ENCODE results near the gene RNF149. TPM values are rescaled to one million over a fixed set of nuclear protein-coding genes. Genes with fewer than 3 reads are reported as not detected.

Gene RNF149
- polyA plus RNA-seq, 1 experiment = 20.8 TPM

DNA sequence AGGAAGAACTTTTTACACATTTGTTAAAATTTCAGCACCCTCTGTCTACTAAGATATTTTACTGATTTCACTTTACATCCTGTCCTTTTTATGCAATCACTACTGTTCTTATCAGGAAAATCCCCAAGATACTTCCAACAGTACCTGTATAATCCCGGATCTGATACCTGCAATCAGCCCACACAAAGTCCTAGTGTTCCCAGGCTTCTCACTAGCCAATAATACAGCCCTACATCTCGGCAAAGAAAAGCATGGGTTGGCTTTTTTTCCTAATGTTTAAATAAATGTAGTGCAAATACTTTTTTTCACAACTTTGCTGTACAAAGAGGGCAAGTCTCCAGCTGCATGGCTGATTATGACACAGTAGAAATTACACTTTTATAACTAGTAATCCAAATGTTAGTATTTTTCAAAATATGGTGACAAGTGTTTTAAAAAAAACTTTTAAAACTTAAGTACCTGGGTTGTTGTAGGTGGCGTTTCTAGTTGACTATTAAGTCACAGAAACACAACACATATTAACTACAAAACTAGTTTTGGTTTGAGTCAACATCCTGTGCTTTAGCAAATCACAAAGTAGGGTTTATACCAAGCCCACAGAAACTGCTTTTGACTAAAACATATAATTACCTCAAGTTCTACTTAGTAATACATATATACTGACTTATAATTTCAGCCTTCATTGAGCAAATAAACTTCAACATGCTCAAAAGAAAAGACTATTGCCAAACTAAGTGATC, 36.3 kb downstream of the RNF149 start:
- CTCF ChIA-PET = interaction anchor here (0.8 kb wide), 1 partner anchor 9 kb away, joined by 3 read pairs; no protein-coding TSS in a partner anchor
- Histone ChIP-seq H3K36me3 (ENCODE audit: control insufficient read depth, insufficient read depth, low read length) (peaks cover 7% of the 10 kb centered on the region), H3K4me3 (ENCODE audit: low read depth, low read length) (no peak overlapping the region), H3K27me3 (ENCODE audit: control insufficient read depth, insufficient read depth, low read length) (no peaks in the 10 kb centered on the region)
- no peak for DNase-seq (ENCODE audit: low read depth)
- POLR2A ChIA-PET = no interaction called here
- TF ChIP-seq, protein P1, sequence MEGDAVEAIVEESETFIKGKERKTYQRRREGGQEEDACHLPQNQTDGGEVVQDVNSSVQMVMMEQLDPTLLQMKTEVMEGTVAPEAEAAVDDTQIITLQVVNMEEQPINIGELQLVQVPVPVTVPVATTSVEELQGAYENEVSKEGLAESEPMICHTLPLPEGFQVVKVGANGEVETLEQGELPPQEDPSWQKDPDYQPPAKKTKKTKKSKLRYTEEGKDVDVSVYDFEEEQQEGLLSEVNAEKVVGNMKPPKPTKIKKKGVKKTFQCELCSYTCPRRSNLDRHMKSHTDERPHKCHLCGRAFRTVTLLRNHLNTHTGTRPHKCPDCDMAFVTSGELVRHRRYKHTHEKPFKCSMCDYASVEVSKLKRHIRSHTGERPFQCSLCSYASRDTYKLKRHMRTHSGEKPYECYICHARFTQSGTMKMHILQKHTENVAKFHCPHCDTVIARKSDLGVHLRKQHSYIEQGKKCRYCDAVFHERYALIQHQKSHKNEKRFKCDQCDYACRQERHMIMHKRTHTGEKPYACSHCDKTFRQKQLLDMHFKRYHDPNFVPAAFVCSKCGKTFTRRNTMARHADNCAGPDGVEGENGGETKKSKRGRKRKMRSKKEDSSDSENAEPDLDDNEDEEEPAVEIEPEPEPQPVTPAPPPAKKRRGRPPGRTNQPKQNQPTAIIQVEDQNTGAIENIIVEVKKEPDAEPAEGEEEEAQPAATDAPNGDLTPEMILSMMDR (IDR thresholded peaks at IDR 0.05; ENCODE audit: insufficient read depth, low read depth, low read length) = no peak

DNA sequence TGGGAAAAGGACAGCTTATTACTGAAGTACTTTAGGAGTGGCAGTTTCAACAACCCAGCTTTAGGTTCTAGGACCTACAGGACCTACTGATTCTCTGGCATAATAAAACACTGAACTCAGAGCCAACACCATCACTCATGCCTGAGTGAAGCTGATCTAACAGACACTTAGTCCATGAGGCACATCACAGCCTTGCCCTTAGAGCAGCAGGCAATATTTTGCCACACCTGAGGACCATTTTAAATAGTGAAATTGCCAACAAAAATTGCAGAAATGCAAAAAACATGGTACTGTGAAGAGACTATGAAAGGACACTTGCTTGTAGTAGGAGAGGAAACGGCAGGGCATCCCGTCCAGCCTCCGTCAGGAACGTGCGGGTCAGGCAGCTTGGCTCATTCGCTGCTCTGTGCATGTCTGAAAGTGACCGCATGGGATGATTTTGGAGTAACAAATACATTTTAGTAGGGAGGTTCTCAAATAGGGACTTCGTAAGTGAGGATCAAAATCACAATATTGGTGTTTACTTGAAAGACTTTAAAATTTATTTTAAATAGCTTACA, 37.7 kb downstream of the RNF149 start:
- TF ChIP-seq, protein P1 (IDR thresholded peaks at IDR 0.05; ENCODE audit: insufficient read depth, low read depth, low read length) = no peak
- CTCF ChIA-PET = interaction anchor here (0.6 kb wide), 2 partner anchors 19 to 660 kb away, joined by 3 read pairs; no protein-coding TSS in a partner anchor
- H3K27me3 ChIP-seq (ENCODE audit: control insufficient read depth, insufficient read depth, low read length) = no peaks in the 10 kb centered on the region
- POLR2A ChIA-PET = no interaction called here
- peaks cover 9% of the 10 kb centered on the region for H3K36me3 ChIP-seq (ENCODE audit: control insufficient read depth, insufficient read depth, low read length)
- no peak overlapping the region for H3K4me3 ChIP-seq (ENCODE audit: low read depth, low read length)
- DNase-seq (ENCODE audit: low read depth) = no peak

DNA sequence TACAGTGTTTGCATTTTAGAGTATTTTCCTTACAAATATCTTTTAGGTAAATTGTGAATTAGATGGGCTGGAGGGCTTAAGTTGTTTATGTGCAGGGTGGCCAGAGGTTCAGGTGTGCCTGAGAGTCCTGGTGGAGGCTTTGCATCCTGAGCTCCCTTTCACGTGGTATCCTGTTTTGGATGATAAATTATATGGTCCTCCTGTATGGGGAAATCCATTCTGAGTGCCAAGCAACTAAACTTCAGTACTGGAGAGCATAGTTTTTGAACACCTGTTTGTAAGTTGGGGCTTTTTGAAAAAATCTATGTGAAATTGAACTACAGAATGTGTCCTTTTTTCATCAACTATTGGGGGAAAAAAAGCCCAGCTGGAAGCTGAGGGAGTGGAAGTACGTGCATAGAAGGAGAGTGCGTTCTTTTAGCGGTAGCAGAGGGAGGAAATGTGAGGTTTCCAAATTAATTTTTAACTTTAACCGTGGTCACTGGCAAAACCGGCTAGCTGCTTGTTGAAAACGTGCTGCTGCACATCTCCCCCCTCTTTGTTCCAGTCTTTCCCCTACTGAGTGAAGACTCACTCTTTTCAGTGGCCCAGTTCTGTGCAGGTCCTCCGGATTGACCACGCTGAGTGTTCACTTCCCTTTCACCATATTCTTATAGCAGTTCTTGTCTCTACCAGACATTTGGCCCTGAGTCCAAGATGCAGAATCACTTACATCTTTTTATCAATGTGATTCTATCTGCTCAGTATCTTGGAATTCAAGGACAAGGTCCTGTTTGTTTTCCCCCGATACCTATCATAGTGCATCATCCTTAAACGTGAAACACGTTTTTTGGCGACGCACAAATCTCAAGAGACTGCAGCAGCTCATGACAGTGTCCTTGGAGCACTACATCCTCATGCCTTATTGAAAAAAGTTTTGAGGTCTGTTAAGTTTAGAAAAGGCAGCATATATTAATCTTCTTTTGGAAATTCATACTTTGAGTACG, 40.5 kb downstream of the RNF149 start:
- H3K36me3 ChIP-seq (ENCODE audit: control insufficient read depth, insufficient read depth, low read length) = peaks cover 12% of the 10 kb centered on the region
- DNase-seq (ENCODE audit: low read depth) = no peak
- no peak overlapping the region for H3K4me3 ChIP-seq (ENCODE audit: low read depth, low read length)
- H3K27me3 ChIP-seq (ENCODE audit: control insufficient read depth, insufficient read depth, low read length) = no peaks in the 10 kb centered on the region
- ChIA-PET CTCF (no interaction called here), POLR2A (no interaction called here)
- TF ChIP-seq, protein P1 (IDR thresholded peaks at IDR 0.05; ENCODE audit: insufficient read depth, low read depth, low read length) = no peak

DNA sequence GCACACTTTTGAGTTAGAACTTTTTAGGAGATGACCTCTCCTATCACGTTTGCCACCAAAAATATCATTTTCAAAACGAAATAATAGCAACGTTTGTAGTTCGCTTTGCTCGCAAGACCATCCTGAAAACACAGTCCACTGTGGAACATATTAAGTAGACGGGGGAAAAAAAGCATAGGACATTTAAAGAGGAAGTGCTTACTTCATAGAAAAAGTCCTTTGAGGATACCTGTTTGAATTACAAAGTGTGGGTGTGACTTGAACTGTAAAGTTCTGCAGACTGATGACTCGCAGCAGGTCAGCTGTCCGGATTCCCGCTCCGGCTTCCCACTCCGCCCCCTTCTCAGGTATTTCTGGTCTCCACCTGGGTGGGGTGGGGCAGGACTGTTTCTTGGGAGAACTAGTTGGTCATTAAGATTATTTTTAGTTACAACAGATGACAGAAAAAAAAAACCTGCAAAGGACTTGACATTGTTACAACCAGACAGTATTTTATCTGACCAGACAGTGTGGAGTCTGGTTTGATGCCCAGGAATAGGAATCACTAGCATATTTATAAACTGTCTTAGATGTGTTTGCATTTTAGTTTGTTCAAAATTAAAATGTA, 42.5 kb downstream of the RNF149 start:
- POLR2A ChIA-PET = interaction anchor here (0.7 kb wide), 1 partner anchor 401 kb away, joined by 3 read pairs; no protein-coding TSS in a partner anchor
- DNase-seq (ENCODE audit: low read depth) = no peak
- CTCF ChIA-PET = no interaction called here
- H3K36me3 ChIP-seq (ENCODE audit: control insufficient read depth, insufficient read depth, low read length) = peaks cover 12% of the 10 kb centered on the region
- H3K27me3 ChIP-seq (ENCODE audit: control insufficient read depth, insufficient read depth, low read length) = no peaks in the 10 kb centered on the region
- H3K4me3 ChIP-seq (ENCODE audit: low read depth, low read length) = no peak overlapping the region
- TF ChIP-seq, protein P1 (IDR thresholded peaks at IDR 0.05; ENCODE audit: insufficient read depth, low read depth, low read length) = no peak

All from BJ (cell line).